SIG-M5 (cell line): ENCODE measurements around the gene DGCR8.

Experiments used
- DNase-seq: peaks from one replicate; lab custom pipeline; 2025; lab: John Stamatoyannopoulos, UW

The DGCR8 gene

GRCh38 chr22:20138417-20138738 lies 58.3 kb downstream of the DGCR8 start:
- no peak for DNase-seq

DNA sequence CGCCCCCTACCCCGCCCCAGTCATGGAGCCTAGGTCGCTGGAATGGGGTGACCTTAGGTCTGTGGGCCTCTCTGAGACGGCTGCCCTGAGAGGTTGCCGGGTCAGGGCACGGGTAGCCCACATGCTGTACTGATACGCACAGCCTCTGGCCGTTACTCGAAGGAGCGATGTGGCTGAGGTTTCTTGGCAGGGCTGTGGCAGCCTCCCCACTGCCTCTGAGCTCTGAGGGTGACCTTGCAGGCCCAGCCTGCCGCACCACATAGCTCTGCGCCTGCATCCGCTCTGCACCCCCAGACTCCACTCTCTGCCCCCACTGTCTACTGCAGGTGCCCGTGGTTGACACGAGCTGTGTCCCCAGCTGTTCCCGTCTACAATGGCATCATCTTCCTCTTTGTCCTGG lies 58.8 kb downstream of the DGCR8 start:
- DNase-seq, result no peak

- no peak for DNase-seq
Observed at GRCh38 chr22:20139391-20140106, 59.5 kb downstream of the DGCR8 start.

- DNase-seq, result no peak
Observed at GRCh38 chr22:20140107-20140445, 60.0 kb downstream of the DGCR8 start.

- no peak for DNase-seq
Observed at GRCh38 chr22:20140521-20140964, 60.5 kb downstream of the DGCR8 start.

- DNase-seq, result no peak
Observed at GRCh38 chr22:20141186-20142077, 61.4 kb downstream of the DGCR8 start.

- no peak for DNase-seq
Observed at GRCh38 chr22:20142711-20143621, 62.9 kb downstream of the DGCR8 start.

- DNase-seq, result no peak
Observed at GRCh38 chr22:20143883-20144665, 64.0 kb downstream of the DGCR8 start.

DNA sequence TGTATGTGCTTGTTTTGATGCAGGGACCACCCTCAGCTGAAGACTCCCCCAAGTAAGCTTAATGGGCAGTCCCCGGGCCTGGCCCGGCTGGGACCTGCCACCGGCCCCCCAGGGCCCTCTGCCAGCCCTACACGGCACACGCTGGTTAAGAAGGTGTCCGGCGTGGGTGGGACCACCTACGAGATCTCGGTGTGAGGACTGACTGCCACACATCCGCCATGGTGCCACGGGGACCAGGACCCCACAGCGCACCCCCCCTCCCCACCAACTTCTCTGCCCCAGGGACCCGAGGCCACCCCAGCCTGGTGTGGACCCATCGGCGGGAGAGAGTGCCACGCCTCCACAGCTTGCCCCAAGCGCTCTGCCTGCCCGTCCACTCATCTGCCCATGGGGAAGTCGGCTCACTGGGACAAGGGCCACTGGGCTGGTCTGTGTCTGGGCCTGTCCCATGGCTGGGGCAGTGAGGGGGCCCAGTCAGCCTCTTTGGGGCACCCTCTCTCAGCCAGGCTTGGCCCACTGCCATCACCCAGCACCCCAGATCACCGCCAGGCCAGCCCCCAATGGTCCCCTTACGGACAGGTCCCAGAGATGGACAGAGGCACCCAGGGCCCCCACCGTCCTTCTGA lies 65.3 kb downstream of the DGCR8 start:
- DNase-seq, result no peak

DNA sequence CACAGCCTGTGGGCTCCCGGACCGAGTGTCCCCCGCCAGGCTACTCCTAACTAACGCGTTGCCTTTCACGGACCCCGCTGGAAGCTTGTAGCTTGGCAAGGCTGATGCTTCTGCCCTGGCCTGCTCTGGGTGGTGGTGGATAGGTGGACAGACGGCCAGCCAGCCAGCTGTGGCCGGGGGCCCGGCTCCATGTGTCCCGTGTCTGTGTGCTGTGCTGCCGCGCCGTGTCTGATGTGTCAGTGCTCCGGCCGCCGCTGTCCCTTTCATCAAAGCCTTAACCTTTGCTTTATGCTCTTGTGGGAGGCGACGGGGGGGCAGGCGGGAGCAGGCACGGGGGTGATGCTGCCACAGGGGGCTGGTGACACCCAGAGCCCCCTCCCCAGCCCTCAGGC lies 65.8 kb downstream of the DGCR8 start:
- no peak for DNase-seq

DNA sequence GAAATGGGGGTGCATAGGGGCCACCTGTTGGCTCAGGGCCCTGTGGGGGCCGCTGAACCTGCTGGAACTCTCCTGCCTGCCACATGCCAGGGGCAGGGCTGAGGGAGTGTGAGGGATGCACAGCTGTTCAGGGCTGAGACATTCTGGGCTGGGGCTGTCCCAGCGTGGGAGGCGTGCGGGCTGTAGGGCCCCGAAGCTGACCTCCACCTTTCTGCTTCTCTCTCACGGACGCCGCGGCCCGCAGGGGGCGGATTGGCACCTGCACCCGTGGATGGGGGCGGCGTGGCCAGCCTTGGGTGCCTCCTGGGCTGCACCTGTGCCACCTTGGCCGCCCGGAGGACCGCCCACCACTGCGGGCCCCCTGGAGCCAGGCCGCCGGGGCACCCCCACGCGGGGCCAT lies 66.7 kb downstream of the DGCR8 start:
- DNase-seq, result no peak

- no peak for DNase-seq
Observed at GRCh38 chr22:20147237-20147988, 67.4 kb downstream of the DGCR8 start.

- DNase-seq, result no peak
Observed at GRCh38 chr22:20148414-20148813, 68.4 kb downstream of the DGCR8 start.

GRCh38 chr22:20149257-20150250 lies 69.5 kb downstream of the DGCR8 start:
- DNase-seq, result no peak

GRCh38 chr22:20150381-20151275 lies 70.6 kb downstream of the DGCR8 start, which contains the start of gene CCDC188:
Gene CCDC188 (minus strand): TSS chr22:20151055. CDS start chr22:20150986, 69 bp downstream.
- no peak for DNase-seq

DNA sequence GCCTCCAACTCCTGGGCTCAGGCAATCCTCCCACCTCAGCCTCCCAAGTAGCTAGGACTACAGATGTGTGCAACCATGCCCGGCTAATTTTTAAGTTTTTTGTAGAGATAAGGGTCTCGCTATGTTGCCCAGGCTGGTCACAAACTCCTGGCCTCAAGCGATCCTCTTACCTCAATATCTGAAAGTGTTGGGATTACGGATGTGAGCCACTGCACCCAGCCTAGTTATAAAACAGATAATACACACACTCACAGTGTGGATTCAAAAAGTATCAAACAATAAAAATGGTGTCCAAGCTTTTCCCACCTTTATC lies 71.2 kb downstream of the DGCR8 start:
- DNase-seq, result no peak

- no peak for DNase-seq
Observed at GRCh38 chr22:20152464-20152890, 72.4 kb downstream of the DGCR8 start.

DNA sequence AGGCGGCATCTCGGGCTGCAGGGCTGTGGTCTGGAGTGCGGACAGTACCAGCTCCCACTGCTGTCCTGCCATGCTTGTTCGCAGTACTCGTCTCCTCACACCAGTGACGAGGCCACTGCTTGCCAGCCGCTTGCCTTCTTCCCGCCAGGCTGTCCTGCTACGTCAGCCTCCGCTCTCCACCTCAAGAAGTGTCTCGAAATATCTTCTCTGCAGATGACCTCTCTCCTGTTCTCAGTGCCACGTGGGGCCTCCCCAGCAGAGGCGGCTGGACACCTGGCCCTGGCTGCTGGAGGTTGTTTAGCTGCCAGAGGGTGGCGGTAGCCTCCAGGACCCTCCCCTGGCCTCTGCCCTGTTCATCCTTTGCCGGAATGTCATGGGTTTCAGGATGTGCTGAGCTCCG lies 73.9 kb downstream of the DGCR8 start:
- no peak for DNase-seq
